Heart right ventricle (tissue), 16 donors: Measurements from ENCODE around the gene TBPL2. TPM values are rescaled to one million over a fixed set of nuclear protein-coding genes. Genes with fewer than 3 reads are reported as not detected.
"Not testable (repeated sequence)": the region's sequence is repeated elsewhere in the genome, so short reads cannot be mapped to it uniquely, and the experiment has no call there.

Experiments
- ATAC-seq, 8 donors: fragments of 200-7000 bp; cut with Tn5 transposase; one replicate each; pipeline ENCODE4 v1.9.1; 2020; ENCODE audit warnings: mild to moderate bottlenecking in 8 of 8, moderate library complexity in 8 of 8, moderate number of reproducible peaks in 1 of 8
- DNase-seq, 2 donors: peaks; one replicate each; pipeline ENCODE4 v3.0.0-alpha.2; 2020
- H3K27ac ChIP-seq, 10 donors: fragments of 200-600 bp; sonication (generic) in 2 of 10; one replicate each; pipeline versions ENCODE4 v1.5.0 to v1.8.0; 2020 to 2022; ENCODE audit warnings: mild to moderate bottlenecking in 3 of 10
- H3K27me3 ChIP-seq, 7 donors: fragments of 200-600 bp; one replicate each; pipeline ENCODE4 v1.8.0; 2021 to 2022; ENCODE audit warnings: mild to moderate bottlenecking in 2 of 7
- H3K36me3 ChIP-seq, 9 donors: fragments of 200-600 bp; sonication (generic) in 1 of 9; one replicate each; pipeline versions ENCODE4 v1.5.0 to v1.8.0; 2020 to 2022; ENCODE audit warnings: mild to moderate bottlenecking in 2 of 9
- H3K4me1 ChIP-seq, 9 donors: fragments of 200-600 bp; sonication (generic) in 1 of 9; one replicate each; pipeline versions ENCODE4 v1.5.0 to v1.8.0; 2020 to 2022; ENCODE audit warnings: mild to moderate bottlenecking in 4 of 9
- H3K4me3 ChIP-seq, 10 donors: fragments of 200-600 bp; sonication (generic) in 2 of 10; one replicate each; pipeline versions ENCODE4 v1.5.0 to v1.8.0; 2020 to 2022; ENCODE audit warnings: mild to moderate bottlenecking in 7 of 10, moderate library complexity in 2 of 10
- H3K9me3 ChIP-seq, 11 donors: fragments of 200-600 bp in 10 of 11; sonication (generic) in 2 of 11; one replicate each; pipeline versions ENCODE4 v1.5.0 to v1.8.0; 2013 to 2022; ENCODE audit warnings: mild to moderate bottlenecking in 2 of 11, control low read depth in 1 of 11, moderate library complexity in 1 of 11
- CTCF ChIP-seq, 9 donors: fragments of 200-600 bp; sonication (generic) in 2 of 9; IDR thresholded peaks; one replicate each; pipeline versions ENCODE4 v1.5.0 to v1.8.0; 2021 to 2022; ENCODE audit warnings: antibody characterized with exemption in 9 of 9, mild to moderate bottlenecking in 5 of 9, moderate library complexity in 1 of 9
- WGBS, 2 donors: extraction: QIAGEN DNeasy Blood & Tissue Kit; methylation state at CpG; one replicate each; pipeline ENCODE4 v1.1.7; 2013; ENCODE audit warnings: inconsistent platforms in 1 of 2; 5-methylcytosine and 5-hydroxymethylcytosine counted together
- intact Hi-C, 10 donors: fragments of 100-400 bp; cut with DNase I; formaldehyde crosslinking; loops; one replicate each; pipeline versions ENCODE4 v1.11.1 to v1.14.2; 2022
- polyA plus RNA-seq, 2 donors: library from polyadenylated mRNA; stranded (reverse); fragments of 200-250 nt; gene quantifications; one replicate each; pipeline ENCODE4 v1.2.3, GENCODE V29; 2013
- total RNA-seq, 10 donors: library from RNA; stranded (reverse); fragmentation: NEBNext Ultra II Directional in 3 of 10; extraction: Animal tissue kit (Norgen Biotek cat#: 25700) in 3 of 10; gene quantifications; one replicate each; pipeline versions ENCODE4 v1.2.1 to v1.2.4, GENCODE V29; 2021 to 2023
- donor health status: Arrhythmogenic right ventricular cardiomyopathy.
- donor health status: ischemic (EF 13 %, LVEDD 7.1; RV severe dilation, severe dysfunction).
- donor health status: healthy with polysubstance abuse.
- donor health status: DM: no; HTN: yes; CAD: no.
- donor health status: DM: no; HTN: no; CAD: no.
- donor health status: ischemic (EF 25% LVEDD 6.9; RV normal size, moderate dysfunction).
- donor health status: ischemic (EF 25% LVEDD 5.7; RV mildly dilated, moderate dysfunction).
- donor health status: healthy.
- donor health status: DM: yes; HTN: yes; CAD: no.
- donor health status: Ischemic cardiomyopathy.
- donor health status: ischemic (EF 35%, LVEDD 5.7; RV mildly dilated, moderate dysfunction).
- donor health status: nonischemic (EF 11% LVEDD 7.7; RV severe dilation, severe dysfunction).
- donor health status: DM: yes; HTN: yes; CAD: no.
- donor health status: PGD.
- donor health status: ischemic (EF 29% LVEDD 5.4; RV normal size, mild dysfunction).
- donor health status: nonischemic (EF 23%, LVEDD 6.1; RV moderate dilation, normal function).

Gene TBPL2
- total and polyA plus RNA-seq, 12 donors: not detected

DNA sequence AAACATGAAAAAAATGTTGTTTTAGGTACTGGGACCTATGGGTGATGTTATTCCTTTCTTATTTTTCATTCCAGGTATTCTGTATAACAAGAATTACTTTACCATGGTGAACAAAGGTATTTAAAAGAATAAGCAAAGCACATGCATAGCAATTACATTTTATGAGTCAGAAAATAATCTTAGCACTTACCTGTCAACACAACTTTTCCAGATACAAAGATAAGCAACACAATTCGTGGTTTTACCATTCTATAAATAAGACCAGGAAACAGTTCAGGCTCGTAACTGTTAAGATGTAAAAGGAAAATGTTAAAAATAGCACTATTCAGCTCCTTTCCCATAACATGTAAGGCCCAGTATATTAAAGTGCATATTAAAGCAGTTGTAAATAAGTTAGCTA lies 16.4 kb downstream of the TBPL2 start:
- TF ChIP-seq CTCF (IDR thresholded peaks at IDR 0.05): no peak
- peak in 1 of 8 donors; percentile 48 for ATAC-seq
- no peak for DNase-seq
- Histone ChIP-seq H3K27me3 (no peaks in the 10 kb centered on the region), H3K27ac (no peak overlapping the region), H3K4me1 (peaks cover 0 to 20% (median 4%) of the 10 kb centered on the region in 9 donors), H3K36me3 (no peaks in the 10 kb centered on the region), H3K4me3 (no peak overlapping the region), H3K9me3 (no peaks in the 10 kb centered on the region)
- intact Hi-C loops: loop anchor here in 4 of 10 donors (10.0 kb wide), 2 partner anchors 179 to 209 kb away; no protein-coding TSS in a partner anchor
- WGBS, 2 donors: 8 to 13% methylated on average over 2 of the region's 2 CpGs

DNA sequence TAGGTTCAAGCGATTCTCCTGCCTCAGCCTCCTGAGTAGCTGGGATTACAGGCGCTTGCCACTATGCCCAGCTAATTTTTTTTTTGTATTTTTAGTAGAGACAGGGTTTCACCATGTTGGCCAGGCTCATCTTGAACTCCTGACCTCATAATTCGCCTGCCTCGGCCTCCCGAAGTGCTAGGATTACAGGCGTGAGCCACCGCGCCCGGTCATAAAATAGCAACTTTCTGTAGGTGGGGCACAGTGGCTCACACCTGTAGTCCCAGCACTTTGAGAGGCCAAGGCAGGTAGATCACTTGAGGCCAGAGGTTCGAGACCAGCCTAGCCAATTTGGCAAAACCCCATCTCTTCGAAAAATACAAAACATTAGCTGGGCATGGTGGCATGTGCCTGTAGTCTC lies 18.1 kb downstream of the TBPL2 start:
- intact Hi-C loops: loop anchor here in 4 of 10 donors (10.0 kb wide), 2 partner anchors 178 to 208 kb away; no protein-coding TSS in a partner anchor
- H3K4me1 ChIP-seq: peaks cover 3 to 24% (median 7%) of the 10 kb centered on the region in 9 donors
- H3K27ac ChIP-seq, H3K4me3 ChIP-seq, H3K27me3 ChIP-seq, H3K36me3 ChIP-seq, H3K9me3 ChIP-seq, DNase-seq, ATAC-seq: not testable (repeated sequence)
- WGBS, 2 donors: 92% methylated on average over 11 of the region's 11 CpGs

GRCh38 chr14:55419663-55420062 lies 20.8 kb downstream of the TBPL2 start:
- no peaks in the 10 kb centered on the region for H3K36me3 ChIP-seq
- no peak overlapping the region for H3K27ac ChIP-seq
- intact Hi-C loops: loop anchor here in 6 of 10 donors (10.0 kb wide), 4 partner anchors 145 to 205 kb away; partner anchors contain the start of gene FBXO34 (in 3 of the 6)
- DNase-seq (no peak), ATAC-seq (no peak)
- H3K27me3 ChIP-seq: no peaks in the 10 kb centered on the region
- no peak for TF ChIP-seq CTCF (IDR thresholded peaks at IDR 0.05)
- WGBS, 2 donors: 94 to 100% methylated on average over 1 of the region's 1 CpG
- no peaks in the 10 kb centered on the region for H3K9me3 ChIP-seq
- no peak overlapping the region for H3K4me3 ChIP-seq
- H3K4me1 ChIP-seq: peaks cover 1 to 23% (median 7%) of the 10 kb centered on the region in 9 donors

GRCh38 chr14:55418411-55418810 lies 22.0 kb downstream of the TBPL2 start:
- no peak for TF ChIP-seq CTCF (IDR thresholded peaks at IDR 0.05)
- Histone ChIP-seq H3K27ac (peak overlapping the region in 1 of 10 donors; percentile 21), H3K4me1 (peaks cover 0 to 13% (median 3%) of the 10 kb centered on the region in 9 donors), H3K27me3 (no peaks in the 10 kb centered on the region), H3K9me3 (no peaks in the 10 kb centered on the region), H3K4me3 (no peak overlapping the region), H3K36me3 (no peaks in the 10 kb centered on the region)
- DNase-seq (no peak), ATAC-seq (no peak)
- intact Hi-C loops: loop anchor here in 5 of 10 donors (10.0 kb wide), 2 partner anchors 144 to 154 kb away; partner anchors contain the start of gene FBXO34 (in 3 of the 5)
- 39 to 44% methylated on average over 6 of the region's 6 CpGs for WGBS, 2 donors

DNA sequence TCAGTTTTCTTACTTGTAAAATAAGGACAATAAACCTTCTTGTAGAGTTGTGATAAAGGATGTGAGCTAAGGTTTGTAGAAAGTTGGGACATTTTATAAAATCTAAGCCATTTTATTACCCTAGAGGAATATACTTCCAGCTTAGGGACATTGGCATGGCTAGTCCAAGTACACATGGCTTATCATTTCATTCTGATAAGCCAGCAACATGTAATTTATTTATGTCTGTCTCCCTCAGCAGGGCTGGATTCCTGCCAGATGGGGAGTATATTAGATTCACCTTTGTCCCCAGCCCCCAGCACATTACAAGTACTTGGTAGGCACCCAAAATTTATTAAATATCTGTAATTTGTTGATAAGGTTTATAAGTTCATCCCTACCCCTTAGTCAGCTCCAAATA lies 22.5 kb downstream of the TBPL2 start:
- no peak overlapping the region for H3K4me3 ChIP-seq
- peak overlapping the region in 1 of 10 donors; percentile 21 for H3K27ac ChIP-seq
- DNase-seq: peak in 1 of 2 donors; percentile 7
- TF ChIP-seq CTCF (IDR thresholded peaks at IDR 0.05): no peak
- no peaks in the 10 kb centered on the region for H3K36me3 ChIP-seq
- no peaks in the 10 kb centered on the region for H3K27me3 ChIP-seq
- peak in 4 of 8 donors; percentile 25 to 72 (median 63) for ATAC-seq
- peaks cover 0 to 13% (median 3%) of the 10 kb centered on the region in 9 donors for H3K4me1 ChIP-seq
- intact Hi-C loops: loop anchor here in 5 of 10 donors (10.0 kb wide), 2 partner anchors 143 to 153 kb away; partner anchors contain the start of gene FBXO34 (in 3 of the 5)
- no peaks in the 10 kb centered on the region for H3K9me3 ChIP-seq
